Esophagus squamous epithelium (tissue), 5 donors: ENCODE measurements around the gene ATP10A. TPM values are rescaled to one million over a fixed set of nuclear protein-coding genes. Genes with fewer than 3 reads are reported as not detected.
A peak's percentile ranks its signal among the peaks of the same experiment; 100 is the strongest.

ENCODE experiments used
- DNase-seq: peaks from one replicate; lab custom pipeline; 2025; lab: John Stamatoyannopoulos, UW
- H3K27ac ChIP-seq, 4 donors: fragments of 200-600 bp; sonication (generic); one replicate each; pipeline ENCODE4 v1.5.1; 2016 to 2019; ENCODE audit warnings: mild to moderate bottlenecking in 1 of 4
- H3K27me3 ChIP-seq, 4 donors: fragments of 200-600 bp; sonication (generic); 1 replicate in 3 of 4; 2 replicates in 1 of 4; pipeline versions ENCODE4 v1.5.1 to v1.6.0; 2017 to 2021; ENCODE audit warnings: antibody characterized with exemption in 1 of 4
- H3K36me3 ChIP-seq, 3 donors: fragments of 200-600 bp; sonication (generic); one replicate each; pipeline ENCODE4 v1.5.1; 2016 to 2019
- H3K4me1 ChIP-seq, 3 donors: fragments of 200-600 bp; sonication (generic); one replicate each; pipeline ENCODE4 v1.5.1; 2017 to 2019
- H3K4me3 ChIP-seq, 4 donors: fragments of 200-600 bp; sonication (generic); 1 replicate in 3 of 4; 2 replicates in 1 of 4; pipeline ENCODE4 v1.5.1; 2016 to 2019; ENCODE audit warnings: mild to moderate bottlenecking in 2 of 4, moderate library complexity in 1 of 4
- H3K9me3 ChIP-seq, 3 donors: fragments of 200-600 bp; sonication (generic); one replicate each; pipeline ENCODE4 v1.5.1; 2016 to 2019
- CTCF ChIP-seq, 6 experiments: fragments of 450-650 bp in 4 of 6; fragments of 200-600 bp in 2 of 6; sonication (generic) in 2 of 6; IDR thresholded peaks; one replicate each; pipeline ENCODE4 v1.5.1; 2016 to 2019; ENCODE audit warnings: antibody characterized with exemption in 6 of 6, mild to moderate bottlenecking in 4 of 6, moderate library complexity in 4 of 6
- POLR2A ChIP-seq, 4 donors: fragments of 450-650 bp; IDR thresholded peaks; one replicate each; pipeline ENCODE4 v1.6.1; 2017; ENCODE audit warnings: antibody characterized with exemption in 4 of 4, mild to moderate bottlenecking in 4 of 4, moderate library complexity in 3 of 4
- WGBS, 2 donors: methylation state at CpG; one replicate each; pipeline ENCODE4 v1.1.5; 2018; 5-methylcytosine and 5-hydroxymethylcytosine counted together
- intact Hi-C: fragments of 100-400 bp; cut with DNase I; formaldehyde crosslinking; loops from one replicate; pipeline ENCODE4 v1.15.0; 2022
- total RNA-seq, 4 donors: library from RNA; depleted of rRNA; stranded (reverse); fragments of >200 nt; gene quantifications; one replicate each; pipeline ENCODE4 v1.1.0, GENCODE V29; 2016
- donor health status: DM: yes; HTN: yes; CAD: no.

Gene ATP10A
- total RNA-seq, 4 donors from 2014 or later: 0.88 to 6.3 (median 1.9) TPM

GRCh38 chr15:25802285-25802830 is 60.8 kb downstream of the ATP10A start:
- Histone ChIP-seq H3K4me3 (no peak overlapping the region), H3K36me3 (no peaks in the 10 kb centered on the region), H3K27me3 (no peaks in the 10 kb centered on the region), H3K4me1 (peaks cover 0 to 17% (median 9%) of the 10 kb centered on the region in 3 donors), H3K27ac (no peak overlapping the region), H3K9me3 (no peaks in the 10 kb centered on the region)
- intact Hi-C loops: no loop called here
- TF ChIP-seq CTCF (IDR thresholded peaks at IDR 0.05) (no peak), POLR2A (IDR thresholded peaks at IDR 0.05) (no peak)
- 85% methylated on average over 6 to 15 of the region's 16 CpGs for WGBS, 2 donors
- DNase-seq: no peak

GRCh38 chr15:25801586-25802284 is 61.4 kb downstream of the ATP10A start:
- intact Hi-C loops: no loop called here
- Histone ChIP-seq H3K9me3 (no peaks in the 10 kb centered on the region), H3K36me3 (no peaks in the 10 kb centered on the region), H3K27ac (peak overlapping the region in 1 of 4 donors; percentile 9), H3K4me3 (no peak overlapping the region), H3K27me3 (no peaks in the 10 kb centered on the region), H3K4me1 (peaks cover 0 to 21% (median 11%) of the 10 kb centered on the region in 3 donors)
- WGBS, 2 donors: 81 to 82% methylated on average over 21 to 24 of the region's 24 CpGs
- no peak for TF ChIP-seq POLR2A (IDR thresholded peaks at IDR 0.05)
- no peak for TF ChIP-seq CTCF (IDR thresholded peaks at IDR 0.05)
- no peak for DNase-seq

DNA sequence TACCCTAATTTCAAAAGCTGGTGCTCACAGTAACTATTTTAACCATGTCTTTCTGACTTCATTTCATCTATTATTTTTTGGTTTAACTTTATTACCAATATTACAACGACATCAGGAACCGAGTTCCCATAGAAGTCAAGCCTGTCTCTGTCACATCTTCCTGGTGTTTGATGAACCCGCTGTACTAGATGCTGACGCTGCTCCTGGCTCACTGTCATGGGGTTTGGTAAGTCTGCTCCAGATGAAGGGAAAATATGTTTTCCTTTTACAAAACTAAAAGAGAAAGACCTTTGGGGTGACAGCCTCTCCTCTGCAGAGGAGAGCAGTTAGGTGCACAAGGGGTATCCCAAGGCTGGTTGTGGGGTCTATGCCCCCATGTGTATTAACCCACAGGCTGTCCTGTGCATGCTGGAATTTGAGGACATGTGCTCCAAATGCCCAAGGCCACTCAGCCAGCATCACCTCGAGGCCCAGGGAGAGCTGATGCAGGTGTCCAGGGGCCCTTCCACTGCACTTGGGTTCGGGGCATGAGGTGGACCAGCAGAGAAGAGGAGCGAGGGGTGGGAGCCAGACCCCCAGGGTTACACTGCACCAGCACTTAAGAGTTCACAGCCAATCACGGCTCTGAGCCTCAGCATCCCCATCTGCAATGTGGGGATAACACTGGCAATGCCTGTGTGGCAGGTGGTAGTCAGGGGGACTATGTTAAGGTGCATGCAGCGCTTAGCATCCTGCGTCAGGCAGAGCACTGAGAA is 62.2 kb downstream of the ATP10A start:
- Histone ChIP-seq H3K36me3 (no peaks in the 10 kb centered on the region), H3K9me3 (no peaks in the 10 kb centered on the region), H3K27me3 (no peaks in the 10 kb centered on the region), H3K27ac (no peak overlapping the region), H3K4me3 (no peak overlapping the region), H3K4me1 (peaks cover 0 to 29% (median 11%) of the 10 kb centered on the region in 3 donors)
- intact Hi-C loops: no loop called here
- no peak for DNase-seq
- WGBS, 2 donors: 81 to 94% methylated on average over 6 to 8 of the region's 10 CpGs
- TF ChIP-seq CTCF (IDR thresholded peaks at IDR 0.05) (no peak), POLR2A (IDR thresholded peaks at IDR 0.05) (no peak)

GRCh38 chr15:25799906-25800700 is 63.0 kb downstream of the ATP10A start:
- no peak for DNase-seq
- WGBS, 2 donors: 61 to 68% methylated on average over 15 of the region's 19 CpGs
- TF ChIP-seq CTCF (IDR thresholded peaks at IDR 0.05) (no peak), POLR2A (IDR thresholded peaks at IDR 0.05) (no peak)
- Histone ChIP-seq H3K9me3 (no peaks in the 10 kb centered on the region), H3K36me3 (no peaks in the 10 kb centered on the region), H3K4me1 (peaks cover 0 to 34% (median 11%) of the 10 kb centered on the region in 3 donors), H3K27ac (no peak overlapping the region), H3K4me3 (no peak overlapping the region), H3K27me3 (no peaks in the 10 kb centered on the region)
- intact Hi-C loops: no loop called here
